Loucy (cell line): Measurements from ENCODE around the gene ZKSCAN4.

Experiments
- CTCF ChIP-seq: fragments of 200-600 bp; sonication (generic); conservative IDR thresholded peaks from 2 replicates; pipeline ENCODE4 v1.5.1; 2014; ENCODE audit warnings: mild to moderate bottlenecking, antibody characterized with exemption, low read length
- EZH2phosphoT487 ChIP-seq: fragments of 200-600 bp; IDR thresholded peaks from 2 replicates; pipeline ENCODE4 v1.6.1; 2018; ENCODE audit warnings: antibody characterized with exemption, mild to moderate bottlenecking, moderate library complexity, borderline replicate concordance

GRCh38 chr6:28207510-28208110, 44.5 kb downstream of the ZKSCAN4 start:
- TF ChIP-seq CTCF (no peak), EZH2phosphoT487 (no peak)
